Measurements from ENCODE around the gene NCAPD2.

DNA sequence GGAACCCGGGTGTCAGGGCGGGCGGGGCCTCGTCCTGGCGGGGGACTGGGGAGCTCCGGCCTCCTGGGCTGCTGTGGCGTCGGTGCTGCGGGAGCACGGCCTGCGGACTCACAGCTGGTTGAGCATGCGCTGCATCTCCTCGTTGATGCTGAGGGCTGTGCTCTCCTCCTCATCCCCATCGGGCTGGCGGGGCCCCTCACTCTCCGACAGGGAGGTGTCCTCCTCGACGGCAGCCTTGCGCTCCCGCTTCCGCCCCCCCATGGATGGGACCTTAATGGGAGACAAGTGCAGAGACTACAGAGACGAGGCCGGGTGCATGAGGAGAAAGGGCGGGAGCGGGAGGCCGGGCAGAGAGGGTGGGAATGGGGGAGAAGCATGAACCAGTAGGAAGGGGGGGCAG, 54.7 kb downstream of the NCAPD2 start:
- TF ChIP-seq, protein P1, sequence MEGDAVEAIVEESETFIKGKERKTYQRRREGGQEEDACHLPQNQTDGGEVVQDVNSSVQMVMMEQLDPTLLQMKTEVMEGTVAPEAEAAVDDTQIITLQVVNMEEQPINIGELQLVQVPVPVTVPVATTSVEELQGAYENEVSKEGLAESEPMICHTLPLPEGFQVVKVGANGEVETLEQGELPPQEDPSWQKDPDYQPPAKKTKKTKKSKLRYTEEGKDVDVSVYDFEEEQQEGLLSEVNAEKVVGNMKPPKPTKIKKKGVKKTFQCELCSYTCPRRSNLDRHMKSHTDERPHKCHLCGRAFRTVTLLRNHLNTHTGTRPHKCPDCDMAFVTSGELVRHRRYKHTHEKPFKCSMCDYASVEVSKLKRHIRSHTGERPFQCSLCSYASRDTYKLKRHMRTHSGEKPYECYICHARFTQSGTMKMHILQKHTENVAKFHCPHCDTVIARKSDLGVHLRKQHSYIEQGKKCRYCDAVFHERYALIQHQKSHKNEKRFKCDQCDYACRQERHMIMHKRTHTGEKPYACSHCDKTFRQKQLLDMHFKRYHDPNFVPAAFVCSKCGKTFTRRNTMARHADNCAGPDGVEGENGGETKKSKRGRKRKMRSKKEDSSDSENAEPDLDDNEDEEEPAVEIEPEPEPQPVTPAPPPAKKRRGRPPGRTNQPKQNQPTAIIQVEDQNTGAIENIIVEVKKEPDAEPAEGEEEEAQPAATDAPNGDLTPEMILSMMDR (IDR thresholded peaks at IDR 0.05): no peak
- TF ChIP-seq POLR2A (IDR thresholded peaks at IDR 0.05): no peak
- no peak for TF ChIP-seq POLR2AphosphoS5 (IDR thresholded peaks at IDR 0.05)
